ENCODE measurements around the gene BCLAF1.
A peak's percentile ranks its signal among the peaks of the same experiment; 100 is the strongest.
"Not testable (repeated sequence)": the region's sequence is repeated elsewhere in the genome, so short reads cannot be mapped to it uniquely, and the experiment has no call there.

Gene BCLAF1

DNA sequence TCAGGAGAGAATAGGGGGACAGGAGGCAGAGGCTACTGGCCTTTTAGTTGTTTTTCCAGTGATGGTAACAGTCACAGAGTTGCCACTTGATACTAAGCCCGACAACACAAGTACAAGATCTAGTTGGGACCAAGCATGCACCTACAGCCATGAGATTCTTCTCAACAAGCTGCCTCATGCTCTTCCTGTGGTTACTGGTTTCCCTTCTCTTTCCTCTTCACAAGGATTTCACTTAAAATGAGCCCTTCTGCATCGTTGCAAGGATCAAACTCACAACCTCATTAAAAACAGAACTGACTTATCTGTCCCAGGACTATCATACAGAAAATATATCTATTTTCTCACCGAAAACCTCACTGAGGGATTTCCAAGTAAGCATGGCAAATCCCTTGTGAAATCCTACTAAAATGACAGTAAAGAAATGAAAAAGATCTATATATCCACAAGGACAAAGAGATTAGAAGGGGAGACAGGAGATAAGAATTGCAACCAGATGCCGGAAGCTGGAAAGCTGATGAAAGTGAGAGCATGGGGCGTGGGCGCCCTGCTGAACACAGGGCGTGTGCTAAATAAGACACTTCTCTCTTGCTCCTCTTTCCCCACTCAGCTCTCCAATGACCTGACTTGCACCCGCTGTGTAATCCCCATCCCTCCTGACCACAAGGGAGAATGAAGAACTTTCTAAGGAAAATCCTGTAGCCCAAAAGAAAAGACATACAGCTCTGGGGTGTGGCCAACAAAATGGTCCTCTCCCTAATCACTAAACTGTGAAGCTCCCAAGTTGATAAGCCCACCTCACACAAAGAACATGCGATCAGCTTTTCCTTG, 53.0 kb downstream of the BCLAF1 start:
- DNase-seq: no peak

DNA sequence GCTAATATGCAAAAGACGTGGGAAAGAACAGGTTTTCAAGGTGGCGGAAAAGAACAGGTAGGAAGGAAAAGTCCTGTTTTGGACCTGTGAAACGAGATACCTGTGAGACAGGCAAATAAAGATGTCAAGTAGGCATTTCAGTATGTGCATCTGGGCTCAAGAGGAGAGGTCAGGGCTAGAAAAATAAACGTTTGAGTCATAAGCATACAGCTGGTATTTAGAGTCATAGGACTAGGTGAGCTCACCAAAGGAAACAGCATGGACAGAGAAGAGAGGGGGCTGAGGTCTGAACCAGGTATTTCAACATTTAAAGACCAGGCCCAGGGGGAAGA, 54.4 kb downstream of the BCLAF1 start:
- no peak for DNase-seq

- DNase-seq: no peak
Observed at GRCh38 chr6:136232701-136233100, 56.9 kb downstream of the BCLAF1 start.

DNA sequence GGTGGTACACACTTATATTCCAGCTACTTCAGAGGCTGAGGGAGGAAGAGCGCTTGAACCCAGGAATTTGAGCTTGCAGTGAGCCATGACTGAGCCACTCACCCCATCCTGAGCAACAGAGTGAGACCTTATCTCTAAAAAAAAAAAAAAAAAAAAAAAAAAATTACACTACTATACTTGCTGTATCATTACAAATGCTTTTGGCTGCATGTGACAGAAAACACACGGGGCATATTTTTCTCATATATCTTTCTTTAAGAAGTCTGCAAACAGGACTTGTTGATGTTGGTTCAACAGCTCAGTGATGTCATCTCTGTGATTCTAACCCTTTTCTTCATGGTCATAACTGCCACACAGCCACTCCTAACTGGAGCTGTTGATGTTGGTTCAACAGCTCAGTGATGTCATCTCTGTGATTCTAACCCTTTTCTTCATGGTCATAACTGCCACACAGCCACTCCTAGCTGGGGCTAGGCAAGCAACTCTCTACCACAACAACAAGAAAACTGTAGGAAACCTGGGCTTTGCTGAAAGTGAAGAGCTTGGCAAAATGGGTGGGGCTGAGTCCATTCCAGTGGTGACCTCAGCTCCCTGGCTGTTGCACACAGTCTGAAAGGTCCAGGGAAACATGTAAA, 59.3 kb downstream of the BCLAF1 start:
- no peak for DNase-seq

DNA sequence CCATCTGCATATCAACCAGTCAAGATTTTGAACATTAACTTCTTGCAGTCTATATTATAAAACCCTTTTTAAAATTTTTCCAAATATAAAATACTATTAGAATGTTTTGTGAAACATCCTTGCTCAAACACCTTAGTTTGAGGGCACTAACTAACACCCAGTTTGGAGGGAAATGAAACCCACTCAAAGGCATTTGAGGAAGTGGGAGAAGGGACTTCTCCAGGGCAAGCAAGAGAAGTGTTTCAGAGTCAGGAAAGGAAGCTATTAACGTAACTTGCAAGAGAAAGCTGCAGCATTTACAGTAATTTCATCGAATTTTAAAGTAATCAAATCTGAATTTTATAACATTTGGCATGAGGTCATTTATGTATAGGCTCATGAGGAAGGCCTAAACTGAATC, 60.8 kb downstream of the BCLAF1 start:
- DNase-seq: no peak

- no peak for DNase-seq
Observed at GRCh38 chr6:136226674-136227377, 62.8 kb downstream of the BCLAF1 start.

GRCh38 chr6:136226027-136226673, 63.5 kb downstream of the BCLAF1 start:
- peak; percentile 32 for DNase-seq

DNA sequence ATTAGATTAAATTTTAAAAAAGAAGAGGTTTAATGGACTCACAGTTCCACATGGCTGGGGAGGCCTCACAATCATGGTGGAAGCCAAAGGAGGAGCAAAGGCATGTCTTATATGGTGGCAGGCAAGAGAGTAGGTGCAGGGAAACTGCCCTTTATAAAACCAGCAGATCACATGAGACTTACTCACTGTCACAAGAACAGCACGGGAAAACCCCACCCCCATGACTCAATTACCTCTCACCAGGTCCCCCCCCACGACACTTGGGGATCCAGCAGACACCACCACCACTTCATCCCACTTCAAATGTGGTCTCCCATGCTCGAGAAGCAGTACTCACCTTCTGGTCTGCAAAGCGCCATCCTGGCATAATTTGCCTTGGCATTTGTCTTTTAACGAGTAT, 64.2 kb downstream of the BCLAF1 start:
- no peak for DNase-seq

GRCh38 chr6:136224974-136225373, 64.7 kb downstream of the BCLAF1 start:
- not testable (repeated sequence) for DNase-seq

DNA sequence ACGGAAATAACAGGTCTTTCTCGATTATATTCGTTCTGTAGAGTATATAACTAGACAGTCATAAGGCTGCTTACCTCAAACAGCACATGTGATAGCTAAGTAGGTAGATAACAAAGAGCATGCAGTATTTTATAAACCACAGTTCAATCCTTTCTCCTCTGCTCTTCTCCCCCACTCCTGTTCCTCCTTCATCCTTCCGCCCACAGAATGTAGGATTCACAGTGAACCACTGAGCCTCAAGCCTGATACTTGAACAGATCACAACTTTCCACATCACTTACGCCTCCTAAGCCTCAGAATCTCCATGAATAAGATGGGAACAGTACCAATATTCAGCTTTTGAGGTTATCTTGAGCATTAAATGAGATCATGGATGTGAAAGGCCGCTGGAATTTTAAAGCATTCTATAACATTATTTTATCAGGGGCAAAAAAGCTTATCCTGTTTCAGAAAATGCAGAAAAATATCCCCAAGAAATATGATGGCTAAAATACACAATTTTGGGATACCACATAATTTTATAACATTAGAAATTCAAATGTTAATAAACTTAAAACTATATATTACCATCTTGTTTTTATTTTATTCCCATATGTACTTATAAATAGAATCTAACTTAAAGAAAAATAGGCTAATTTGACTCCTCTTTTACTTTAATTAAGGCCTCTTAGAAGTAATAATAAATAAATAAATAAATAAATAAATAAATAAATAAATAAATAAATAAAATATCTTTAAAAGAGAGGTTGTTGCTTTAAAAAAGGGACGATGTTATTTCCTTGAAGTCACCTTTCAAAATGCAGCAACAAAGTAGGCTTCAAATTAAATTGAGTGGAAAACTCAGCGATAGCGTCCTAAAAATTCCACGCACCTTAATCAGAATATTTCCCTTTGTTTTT, 72.9 kb downstream of the BCLAF1 start:
- DNase-seq: no peak

- DNase-seq: no peak
Observed at GRCh38 chr6:136213853-136214252, 75.8 kb downstream of the BCLAF1 start.

- no peak for DNase-seq
Observed at GRCh38 chr6:136213012-136213539, 76.6 kb downstream of the BCLAF1 start.

GRCh38 chr6:136212608-136213007, 77.0 kb downstream of the BCLAF1 start:
- no peak for DNase-seq

- no peak for DNase-seq
Observed at GRCh38 chr6:136210398-136211165, 79.1 kb downstream of the BCLAF1 start.

- no peak for DNase-seq
Observed at GRCh38 chr6:136209496-136209895, 80.2 kb downstream of the BCLAF1 start.

GRCh38 chr6:136208783-136209182, 80.9 kb downstream of the BCLAF1 start:
- no peak for DNase-seq

Data from activated CD4-positive, alpha-beta T cell treated with anti-CD3 and anti-CD28 coated beads for 1 hour (primary cell).